HepG2 (cell line): ENCODE data around the gene CHADL.

Source experiments
- CTCF ChIP-seq: sonication (generic); formaldehyde crosslinking; IDR thresholded peaks from 2 replicates; pipeline ENCODE4 v1.5.0; 2020; ENCODE audit warnings: mild to moderate bottlenecking, missing genetic modification reagents, moderate library complexity
- ELF4 ChIP-seq: sonication (generic); formaldehyde crosslinking; IDR thresholded peaks from 2 replicates; pipeline ENCODE4 v1.5.0; 2020; ENCODE audit warnings: missing genetic modification reagents, mild to moderate bottlenecking, moderate library complexity, borderline replicate concordance
- ERF ChIP-seq: IDR thresholded peaks from 2 replicates; pipeline ENCODE4 v1.6.1; 2018; ENCODE audit warnings: missing biosample characterization, missing genetic modification reagents
- FOXK2 ChIP-seq: fragments of 450-650 bp; IDR thresholded peaks from 2 replicates; pipeline ENCODE4 v1.6.1; 2016
- FOXM1 ChIP-seq: sonication (generic); formaldehyde crosslinking; IDR thresholded peaks from 2 replicates; pipeline ENCODE4 v1.5.0; 2020; ENCODE audit warnings: missing genetic modification reagents
- HMGXB4 ChIP-seq, 2 experiments: sonication (generic) in 1 of 2; formaldehyde crosslinking in 1 of 2; IDR thresholded peaks; 2 replicates each; pipeline versions ENCODE4 v1.4.0 to v1.6.1; 2018 to 2020; ENCODE audit warnings: missing genetic modification reagents in 2 of 2, borderline replicate concordance in 1 of 2, low read depth in 1 of 2, mild to moderate bottlenecking in 1 of 2, missing biosample characterization in 1 of 2
- HOMEZ ChIP-seq: IDR thresholded peaks from 2 replicates; pipeline ENCODE4 v1.6.1; 2016; ENCODE audit warnings: low read depth
- MED1 ChIP-seq: sonication (generic); formaldehyde crosslinking; IDR thresholded peaks from 2 replicates; pipeline ENCODE4 v1.4.0; 2020; ENCODE audit warnings: missing genetic modification reagents
- NFRKB ChIP-seq: fragments of 450-650 bp; IDR thresholded peaks from 2 replicates; pipeline ENCODE4 v1.6.1; 2017
- RAD21 ChIP-seq: fragments of 450-650 bp; formaldehyde crosslinking; IDR thresholded peaks from 2 replicates; pipeline ENCODE4 v1.5.0; 2020; ENCODE audit warnings: mild to moderate bottlenecking
- RFX5 ChIP-seq: IDR thresholded peaks from 2 replicates; pipeline ENCODE4 v1.6.1; 2011; ENCODE audit warnings: low read depth, low read length, improper control_type of control experiment
- TAF1 ChIP-seq: sonication (generic); formaldehyde crosslinking; IDR thresholded peaks from 2 replicates; pipeline ENCODE4 v1.4.0; 2020; ENCODE audit warnings: missing genetic modification reagents
- ZNF101 ChIP-seq: sonication (generic); formaldehyde crosslinking; IDR thresholded peaks from 2 replicates; pipeline ENCODE4 v1.4.0; 2020; ENCODE audit warnings: mild to moderate bottlenecking, low read depth, missing genetic modification reagents, borderline replicate concordance
- ZNF580 ChIP-seq: IDR thresholded peaks from 2 replicates; pipeline ENCODE4 v1.6.1; 2016; ENCODE audit warnings: low read depth, borderline replicate concordance

- TF ChIP-seq ZNF101, result no peak
- no peak for TF ChIP-seq CTCF (CRISPR knock-in tag)
- TF ChIP-seq HOMEZ (CRISPR knock-in tag), result no peak
- no peak for TF ChIP-seq RFX5
- no peak for TF ChIP-seq MED1 (CRISPR knock-in tag)
- TF ChIP-seq FOXM1 (CRISPR knock-in tag), result no peak
- TF ChIP-seq RAD21 (CRISPR knock-in tag), result no peak
- no peak for TF ChIP-seq HMGXB4 (CRISPR knock-in tag; IDR thresholded peaks at IDR 0.05; ENCODE audit: borderline replicate concordance in 1 of 2, low read depth in 1 of 2)
- no peak for TF ChIP-seq ELF4 (CRISPR knock-in tag)
- no peak for TF ChIP-seq ERF (CRISPR knock-in tag)
- no peak for TF ChIP-seq TAF1
- TF ChIP-seq NFRKB, result no peak
- no peak for TF ChIP-seq ZNF580 (CRISPR knock-in tag)
- no peak for TF ChIP-seq FOXK2
Measured at GRCh38 chr22:41248758-41249157, 8.0 kb upstream of the CHADL start.
